A673 (cell line): ENCODE data around the gene FDX2. TPM values are rescaled to one million over a fixed set of nuclear protein-coding genes. Genes with fewer than 3 reads are reported as not detected.

ENCODE experiments used
- BruUV-seq: library from RNA; stranded (reverse); fragments of 400-500 nt; replicated peaks from 2 replicates; lab custom pipeline; 2021; lab: Mats Ljungman, UMichigan
- CTCF ChIA-PET: fragments of 300-600 bp; sonication (Branson Sonifier 250); formaldehyde crosslinking; loops from one replicate; lab custom pipeline; 2022; ENCODE audit warnings: antibody characterized with exemption; lab: Charles Lee
- POLR2A ChIA-PET: fragments of 300-600 bp; sonication (Branson Sonifier 250); formaldehyde crosslinking; loops from one replicate; lab custom pipeline; 2022; ENCODE audit warnings: antibody characterized with exemption; ENCODE audit not compliant: low non-redundant PET; lab: Charles Lee
- DNase-seq: peaks from one replicate; pipeline ENCODE4 v3.0.0-alpha.2; 2015; ENCODE audit warnings: low spot score
- H3K27ac ChIP-seq: fragments of 200-600 bp; sonication (generic); 2 replicates; pipeline ENCODE4 v1.5.1; 2016; ENCODE audit warnings: mixed run types, low read depth, mild to moderate bottlenecking, mixed read lengths, antibody characterized with exemption, low read length; ENCODE audit not compliant: poor library complexity, severe bottlenecking
- H3K27me3 ChIP-seq: fragments of 200-600 bp; sonication (generic); replicated peaks from 2 replicates; pipeline ENCODE4 v1.6.1; 2017; ENCODE audit warnings: mixed run types, low read depth, mild to moderate bottlenecking, mixed read lengths, antibody characterized with exemption, low read length; ENCODE audit not compliant: insufficient read depth, poor library complexity
- H3K36me3 ChIP-seq: fragments of 200-600 bp; sonication (generic); 2 replicates; pipeline ENCODE4 v1.6.1; 2016; ENCODE audit warnings: mixed run types, mild to moderate bottlenecking, mixed read lengths, antibody characterized with exemption, low read length; ENCODE audit not compliant: insufficient read depth, poor library complexity, severe bottlenecking
- H3K4me1 ChIP-seq: fragments of 200-600 bp; sonication (generic); 2 replicates; pipeline ENCODE4 v1.6.1; 2017; ENCODE audit warnings: mixed run types, mild to moderate bottlenecking, mixed read lengths, antibody characterized with exemption, low read length; ENCODE audit not compliant: insufficient read depth, poor library complexity, severe bottlenecking
- H3K4me3 ChIP-seq: fragments of 200-600 bp; sonication (generic); 2 replicates; pipeline ENCODE4 v1.5.1; 2016; ENCODE audit warnings: low read depth, mixed run types, mild to moderate bottlenecking, mixed read lengths, low read length; ENCODE audit not compliant: poor library complexity, severe bottlenecking
- H3K9me3 ChIP-seq: fragments of 200-600 bp; sonication (generic); 2 replicates; pipeline ENCODE4 v1.6.1; 2016; ENCODE audit warnings: mixed run types, low read depth, mild to moderate bottlenecking, mixed read lengths, antibody characterized with exemption, low read length; ENCODE audit not compliant: poor library complexity, severe bottlenecking
- EZH2 ChIP-seq: fragments of 200-600 bp; sonication (generic); IDR thresholded peaks from 2 replicates; pipeline ENCODE4 v1.6.1; 2017; ENCODE audit warnings: borderline replicate concordance, low read depth, mild to moderate bottlenecking, mixed read lengths, antibody characterized with exemption, low read length; ENCODE audit not compliant: poor library complexity, severe bottlenecking
- intact Hi-C: fragments of 100-400 bp; cut with micrococcal nuclease; formaldehyde crosslinking; loops from one replicate; pipeline ENCODE4 v1.10.0; 2022; ENCODE audit not compliant: unreplicated experiment
- total RNA-seq: library from RNA; stranded (reverse); gene quantifications from 2 replicates; pipeline ENCODE4 v1.2.3, GENCODE V29; 2021
- TF ChIP-seq, protein P1 (sequence below): fragments of 300-800, 200-600 bp; sonication (generic); conservative IDR thresholded peaks from 2 replicates; pipeline ENCODE4 v1.5.1; 2017; ENCODE audit warnings: low read depth, mild to moderate bottlenecking, antibody characterized with exemption, low read length, moderate library complexity, mixed read lengths

FDX2 gene
- total RNA-seq, 1 experiment from 2014 or later: 29.9 TPM

DNA sequence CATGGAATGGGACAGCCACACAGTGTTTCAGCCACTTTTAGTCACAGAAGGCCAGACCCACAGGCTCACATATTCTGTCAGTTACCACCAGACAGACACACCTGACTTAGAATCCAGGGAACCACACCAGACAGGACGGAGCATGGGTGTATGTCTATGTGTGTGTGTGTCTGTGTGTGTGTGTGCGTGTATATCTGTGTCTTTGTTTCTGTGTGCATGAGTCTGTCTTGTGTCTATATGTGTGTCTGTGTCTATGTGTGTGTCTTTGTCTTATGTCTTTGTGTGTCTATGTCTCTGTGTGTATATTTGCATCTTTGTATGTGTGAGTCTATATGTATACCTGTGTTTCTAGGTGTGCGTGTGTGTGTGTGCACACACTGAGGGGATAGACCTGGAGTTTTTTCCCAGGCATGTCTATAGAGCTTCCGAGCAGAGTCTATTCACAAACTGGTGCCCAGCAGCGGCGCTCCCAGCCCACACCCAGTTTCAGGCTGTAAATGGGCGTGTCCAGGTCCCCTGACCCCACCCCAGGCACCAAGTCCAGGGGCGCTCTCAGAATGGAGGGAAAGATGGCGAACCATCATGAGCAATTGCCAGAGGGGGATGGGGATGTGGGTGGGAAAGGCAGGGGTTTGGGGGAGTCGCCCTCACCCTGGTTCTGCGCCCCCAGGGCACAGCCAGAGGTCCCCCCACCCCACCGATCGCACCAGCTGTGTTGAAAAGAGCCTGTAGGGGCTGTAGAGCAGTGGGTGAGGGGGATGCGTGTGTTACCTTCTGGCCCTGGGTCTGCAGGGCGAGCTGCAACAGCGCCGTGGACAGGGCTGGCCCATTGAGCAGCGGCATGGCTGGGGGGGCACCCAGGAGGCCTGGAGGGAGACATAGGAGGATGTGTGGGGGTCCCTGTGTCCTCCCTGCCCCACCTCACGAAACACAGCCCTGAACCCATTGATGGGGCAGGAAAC, 6.3 kb upstream of the FDX2 start:
- no peaks in the 10 kb centered on the region for H3K4me1 ChIP-seq
- intact Hi-C loops: no loop called here
- TF ChIP-seq, protein P1, sequence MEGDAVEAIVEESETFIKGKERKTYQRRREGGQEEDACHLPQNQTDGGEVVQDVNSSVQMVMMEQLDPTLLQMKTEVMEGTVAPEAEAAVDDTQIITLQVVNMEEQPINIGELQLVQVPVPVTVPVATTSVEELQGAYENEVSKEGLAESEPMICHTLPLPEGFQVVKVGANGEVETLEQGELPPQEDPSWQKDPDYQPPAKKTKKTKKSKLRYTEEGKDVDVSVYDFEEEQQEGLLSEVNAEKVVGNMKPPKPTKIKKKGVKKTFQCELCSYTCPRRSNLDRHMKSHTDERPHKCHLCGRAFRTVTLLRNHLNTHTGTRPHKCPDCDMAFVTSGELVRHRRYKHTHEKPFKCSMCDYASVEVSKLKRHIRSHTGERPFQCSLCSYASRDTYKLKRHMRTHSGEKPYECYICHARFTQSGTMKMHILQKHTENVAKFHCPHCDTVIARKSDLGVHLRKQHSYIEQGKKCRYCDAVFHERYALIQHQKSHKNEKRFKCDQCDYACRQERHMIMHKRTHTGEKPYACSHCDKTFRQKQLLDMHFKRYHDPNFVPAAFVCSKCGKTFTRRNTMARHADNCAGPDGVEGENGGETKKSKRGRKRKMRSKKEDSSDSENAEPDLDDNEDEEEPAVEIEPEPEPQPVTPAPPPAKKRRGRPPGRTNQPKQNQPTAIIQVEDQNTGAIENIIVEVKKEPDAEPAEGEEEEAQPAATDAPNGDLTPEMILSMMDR: no peak
- TF ChIP-seq EZH2: no peak
- peaks cover 87% of the 10 kb centered on the region for H3K36me3 ChIP-seq
- CTCF ChIA-PET: no interaction called here
- no peaks in the 10 kb centered on the region for H3K27me3 ChIP-seq
- H3K9me3 ChIP-seq: no peaks in the 10 kb centered on the region
- no peak overlapping the region for H3K4me3 ChIP-seq
- H3K27ac ChIP-seq: no peak overlapping the region
- no peak for DNase-seq
- POLR2A ChIA-PET: no interaction called here
- no TSS peak for BruUV-seq

DNA sequence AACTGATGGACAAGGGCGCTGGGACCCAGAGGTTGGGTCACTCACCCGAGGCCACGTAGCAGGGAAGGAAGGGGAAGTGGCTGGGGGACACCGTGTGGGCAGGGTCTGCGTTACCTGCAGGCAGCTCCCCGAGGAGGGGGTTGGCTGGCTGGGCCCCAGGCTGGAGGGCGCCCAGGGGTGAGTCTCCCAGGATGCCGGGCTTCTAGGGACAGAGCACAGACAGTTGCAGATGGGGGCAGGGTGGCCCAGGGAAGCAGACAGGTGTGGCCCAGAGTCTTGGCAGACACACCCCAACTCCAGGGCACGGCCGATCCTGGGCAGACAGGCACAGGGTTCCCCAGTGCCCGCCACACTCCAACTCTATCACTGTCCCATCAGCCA, 5.6 kb upstream of the FDX2 start:
- Histone ChIP-seq H3K9me3 (no peaks in the 10 kb centered on the region), H3K4me3 (no peak overlapping the region), H3K4me1 (no peaks in the 10 kb centered on the region), H3K27ac (no peak overlapping the region), H3K27me3 (no peaks in the 10 kb centered on the region), H3K36me3 (peaks cover 87% of the 10 kb centered on the region)
- POLR2A ChIA-PET: no interaction called here
- no peak for TF ChIP-seq EZH2
- TF ChIP-seq, protein P1: no peak
- BruUV-seq: no TSS peak
- DNase-seq: no peak
- CTCF ChIA-PET: no interaction called here
- intact Hi-C loops: no loop called here

DNA sequence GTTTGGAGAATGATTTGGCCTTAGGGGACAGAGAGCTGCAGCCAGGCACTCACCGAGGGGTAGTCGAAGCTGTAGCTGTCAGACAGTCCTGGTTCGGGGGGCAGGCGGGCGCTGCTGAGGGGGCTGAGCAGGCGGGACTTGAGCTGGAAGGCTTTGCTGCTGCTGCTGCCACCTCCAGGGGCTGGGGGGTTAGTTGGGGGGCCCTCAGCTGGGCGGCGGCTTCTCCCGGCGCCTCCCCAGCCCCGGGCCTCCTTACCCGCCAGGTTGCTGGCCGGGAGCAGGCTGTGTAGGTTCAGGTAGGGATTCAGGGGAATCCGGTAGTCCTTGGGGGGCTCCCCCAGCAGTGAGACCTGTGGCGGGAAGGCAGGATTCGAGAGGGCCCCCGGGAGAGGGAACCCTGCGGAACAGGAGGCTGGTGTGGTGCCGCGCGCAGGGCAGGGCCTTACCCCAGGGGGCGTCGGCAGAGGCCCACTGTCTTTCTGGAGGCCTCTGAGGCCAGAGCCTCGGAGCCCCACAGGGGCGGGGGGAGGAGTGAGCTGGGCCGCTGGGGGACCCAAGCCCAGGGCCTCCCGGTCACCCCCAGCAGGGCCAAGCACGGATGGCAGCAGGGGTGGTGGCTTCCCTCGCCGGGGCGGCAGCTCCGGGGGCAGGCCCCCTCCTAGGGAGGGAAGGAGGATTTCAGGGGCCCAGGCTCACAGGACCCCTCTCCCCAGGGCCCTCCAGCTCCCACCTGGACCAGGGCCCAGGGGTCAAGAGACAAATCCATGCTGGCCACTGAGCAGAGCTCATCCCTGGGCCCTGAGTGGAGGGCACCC, 5.0 kb upstream of the FDX2 start:
- TF ChIP-seq EZH2: no peak
- TF ChIP-seq, protein P1: no peak
- CTCF ChIA-PET: interaction anchor here (0.6 kb wide), 1 partner anchor 83 kb away, joined by 3 read pairs; no protein-coding TSS in a partner anchor
- peaks cover 85% of the 10 kb centered on the region for H3K36me3 ChIP-seq
- POLR2A ChIA-PET: no interaction called here
- no peak for DNase-seq
- H3K27ac ChIP-seq: no peak overlapping the region
- no peaks in the 10 kb centered on the region for H3K27me3 ChIP-seq
- peaks cover 5% of the 10 kb centered on the region for H3K4me1 ChIP-seq
- BruUV-seq: no TSS peak
- intact Hi-C loops: no loop called here
- no peak overlapping the region for H3K4me3 ChIP-seq
- H3K9me3 ChIP-seq: no peaks in the 10 kb centered on the region
